Trophoblast cell (in vitro differentiated cells and primary cell): ENCODE results near the gene C1RL.

Experiments used
- DNase-seq, 2 donors: peaks; one replicate each; pipeline ENCODE4 v3.0.0-alpha.2; 2016
- H2AFZ ChIP-seq: 2 replicates; pipeline ENCODE4 v1.6.1; 2013; ENCODE audit warnings: low read length, moderate library complexity, mild to moderate bottlenecking; ENCODE audit not compliant: insufficient read depth, poor library complexity
- H2AK5ac ChIP-seq: 2 replicates; pipeline ENCODE4 v1.6.1; 2013; ENCODE audit warnings: mild to moderate bottlenecking, low read length
- H2BK120ac ChIP-seq: 2 replicates; pipeline ENCODE4 v1.6.1; 2013; ENCODE audit warnings: low read length, mild to moderate bottlenecking, moderate library complexity; ENCODE audit not compliant: insufficient read depth, poor library complexity
- H2BK12ac ChIP-seq: 2 replicates; pipeline ENCODE4 v1.6.1; 2013; ENCODE audit warnings: mild to moderate bottlenecking, low read length, moderate library complexity
- H2BK5ac ChIP-seq: 2 replicates; pipeline ENCODE4 v1.6.1; 2013; ENCODE audit warnings: low read length, low read depth, moderate library complexity, mild to moderate bottlenecking; ENCODE audit not compliant: poor library complexity
- H3K14ac ChIP-seq: 2 replicates; pipeline ENCODE4 v1.6.1; 2013; ENCODE audit warnings: mild to moderate bottlenecking, low read length
- H3K18ac ChIP-seq: 2 replicates; pipeline ENCODE4 v1.6.1; 2013; ENCODE audit warnings: mild to moderate bottlenecking, low read length
- H3K23ac ChIP-seq: 2 replicates; pipeline ENCODE4 v1.6.1; 2013; ENCODE audit warnings: low read length
- H3K27ac ChIP-seq: 2 replicates; pipeline ENCODE4 v1.5.1; 2013; ENCODE audit warnings: low read depth, mild to moderate bottlenecking, inconsistent platforms, low read length, moderate library complexity
- H3K27me3 ChIP-seq: 2 replicates; pipeline ENCODE4 v1.6.1; 2013; ENCODE audit warnings: inconsistent platforms, mild to moderate bottlenecking, low read length, moderate library complexity; ENCODE audit not compliant: insufficient read depth
- H3K36me3 ChIP-seq, 2 experiments: 1 replicate in 1 of 2; 2 replicates in 1 of 2; pipeline ENCODE4 v1.6.1; 2013; ENCODE audit warnings: low read length in 2 of 2, mild to moderate bottlenecking in 2 of 2, moderate library complexity in 1 of 2; ENCODE audit not compliant: insufficient read depth in 2 of 2, control insufficient read depth in 1 of 2
- H3K4ac ChIP-seq: 2 replicates; pipeline ENCODE4 v1.6.1; 2013; ENCODE audit warnings: low read depth, mild to moderate bottlenecking, low read length, moderate library complexity
- H3K4me1 ChIP-seq, 2 experiments: 1 replicate in 1 of 2; 2 replicates in 1 of 2; pipeline ENCODE4 v1.6.1; 2013; ENCODE audit warnings: low read length in 2 of 2, mild to moderate bottlenecking in 2 of 2, moderate library complexity in 1 of 2; ENCODE audit not compliant: insufficient read depth in 2 of 2, control insufficient read depth in 1 of 2
- H3K4me2 ChIP-seq: 2 replicates; pipeline ENCODE4 v1.6.1; 2013; ENCODE audit warnings: inconsistent platforms, mild to moderate bottlenecking, low read length, moderate library complexity
- H3K4me3 ChIP-seq: 2 replicates; pipeline ENCODE4 v1.5.1; 2013; ENCODE audit warnings: mild to moderate bottlenecking, low read depth, low read length, inconsistent platforms
- H3K79me1 ChIP-seq: one replicate; pipeline ENCODE4 v1.6.1; 2013; ENCODE audit warnings: low read length
- H3K79me2 ChIP-seq: 2 replicates; pipeline ENCODE4 v1.6.1; 2013; ENCODE audit warnings: low read length, mild to moderate bottlenecking; ENCODE audit not compliant: control insufficient read depth, insufficient read depth, poor library complexity
- H3K9ac ChIP-seq: 2 replicates; pipeline ENCODE4 v1.6.1; 2013; ENCODE audit warnings: mild to moderate bottlenecking, low read length
- H3K9me3 ChIP-seq: 2 replicates; pipeline ENCODE4 v1.6.1; 2013; ENCODE audit warnings: low read depth, mild to moderate bottlenecking, control low read depth, inconsistent platforms, low read length; ENCODE audit not compliant: insufficient read depth
- H4K12ac ChIP-seq: 2 replicates; pipeline ENCODE4 v1.6.1; 2013; ENCODE audit warnings: low read depth, mild to moderate bottlenecking, low read length, moderate library complexity
- H4K8ac ChIP-seq: 2 replicates; pipeline ENCODE4 v1.6.1; 2013; ENCODE audit warnings: low read depth, mild to moderate bottlenecking, low read length, moderate library complexity
- H4K91ac ChIP-seq: one replicate; pipeline ENCODE4 v1.6.1; 2013; ENCODE audit warnings: low read depth, mild to moderate bottlenecking, low read length, moderate library complexity
- WGBS: extraction: QIAGEN DNeasy Blood & Tissue Kit; methylation state at CpG from one replicate; pipeline ENCODE4 v1.1.7; 2013; ENCODE audit warnings: missing lambda C conversion rate; ENCODE audit not compliant: insufficient read length, insufficient coverage; ENCODE audit errors: extremely low coverage; 5-methylcytosine and 5-hydroxymethylcytosine counted together

The C1RL gene

DNA sequence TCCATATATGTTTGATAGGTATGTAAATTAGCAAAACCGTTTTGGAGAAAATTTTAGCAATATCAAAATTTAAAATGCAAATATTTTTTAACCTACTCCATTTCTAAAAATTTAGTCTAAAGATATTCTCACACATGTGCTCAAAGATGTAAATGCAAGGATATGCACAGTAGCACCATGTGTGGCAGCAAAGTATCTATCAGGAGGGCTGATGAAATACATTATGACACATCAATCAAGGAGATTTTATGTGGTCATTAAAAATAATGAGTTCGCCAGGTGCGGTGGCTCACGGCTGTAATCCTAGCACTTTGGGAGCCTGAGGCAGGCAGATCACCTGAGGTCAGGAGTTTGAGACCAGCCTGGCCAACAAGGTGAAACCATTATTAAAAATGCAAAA lies 8.8 kb downstream of the C1RL start:
- no peak overlapping the region for H3K4me3 ChIP-seq
- no peaks in the 10 kb centered on the region for H3K27me3 ChIP-seq
- H3K36me3 ChIP-seq = peaks cover 9 to 18% of the 10 kb centered on the region in 2 experiments
- no peak overlapping the region for H3K4ac ChIP-seq
- H3K23ac ChIP-seq = no peak overlapping the region
- WGBS = no CpG with 5 or more reads among the region's 4 CpGs
- H3K27ac ChIP-seq = no peak overlapping the region
- H3K14ac ChIP-seq = no peak overlapping the region
- H4K8ac ChIP-seq = no peak overlapping the region
- no peaks in the 10 kb centered on the region for H3K79me2 ChIP-seq
- H2AK5ac ChIP-seq = no peak overlapping the region
- no peak overlapping the region for H2BK5ac ChIP-seq
- no peak overlapping the region for H2BK120ac ChIP-seq
- no peak overlapping the region for H3K18ac ChIP-seq
- no peak overlapping the region for H4K12ac ChIP-seq
- H2BK12ac ChIP-seq = no peak overlapping the region
- no peaks in the 10 kb centered on the region for H3K79me1 ChIP-seq
- no peak for DNase-seq
- no peak overlapping the region for H2AFZ ChIP-seq
- no peak overlapping the region for H3K4me2 ChIP-seq
- no peaks in the 10 kb centered on the region for H3K9me3 ChIP-seq
- no peak overlapping the region for H4K91ac ChIP-seq
- no peak overlapping the region for H3K9ac ChIP-seq
- no peaks in the 10 kb centered on the region for H3K4me1 ChIP-seq

DNA sequence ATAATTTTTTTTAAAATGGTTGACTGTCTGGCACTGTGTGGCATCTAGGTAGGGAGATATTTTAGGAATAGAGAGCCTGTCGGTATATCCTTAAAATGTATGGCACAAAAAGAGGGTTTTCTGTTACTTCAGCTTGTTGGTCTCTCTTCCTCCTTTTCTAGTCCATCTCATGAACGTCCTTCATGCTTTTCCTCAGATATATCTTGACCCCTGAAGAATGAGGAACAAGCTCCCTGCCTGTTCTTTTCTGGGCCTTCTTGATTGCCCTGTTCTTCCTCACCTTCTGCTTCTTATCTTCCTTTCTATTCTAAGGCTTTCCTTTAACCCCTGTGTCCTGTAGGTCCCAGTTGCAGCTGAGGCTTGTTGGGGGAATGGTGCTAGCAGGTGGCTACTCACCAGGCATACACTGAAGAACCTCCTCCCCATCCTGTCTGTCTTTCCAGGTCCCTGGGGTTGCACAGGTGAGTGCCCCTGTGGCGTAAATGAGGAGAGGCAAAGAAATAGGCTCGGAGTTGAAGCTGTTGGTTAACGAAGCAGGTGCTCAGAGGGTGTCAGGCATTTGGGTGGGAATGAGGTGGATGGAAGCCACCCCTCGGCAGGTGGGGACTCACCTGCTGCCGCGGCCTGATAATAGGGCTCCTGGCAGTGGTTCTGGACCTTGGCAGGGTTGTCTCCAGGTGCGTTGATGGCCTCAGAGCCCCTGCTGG lies 9.6 kb downstream of the C1RL start:
- H2BK12ac ChIP-seq = no peak overlapping the region
- no peak overlapping the region for H3K27ac ChIP-seq
- H2BK5ac ChIP-seq = no peak overlapping the region
- no peak overlapping the region for H3K23ac ChIP-seq
- no peak overlapping the region for H4K91ac ChIP-seq
- no CpG with 5 or more reads among the region's 9 CpGs for WGBS
- H3K9ac ChIP-seq = no peak overlapping the region
- H3K4me2 ChIP-seq = no peak overlapping the region
- DNase-seq = no peak
- H3K4me3 ChIP-seq = no peak overlapping the region
- H2BK120ac ChIP-seq = no peak overlapping the region
- no peak overlapping the region for H3K4ac ChIP-seq
- H3K18ac ChIP-seq = no peak overlapping the region
- H3K36me3 ChIP-seq = peaks cover 9 to 16% of the 10 kb centered on the region in 2 experiments
- H4K12ac ChIP-seq = no peak overlapping the region
- no peak overlapping the region for H2AFZ ChIP-seq
- H3K79me1 ChIP-seq = no peaks in the 10 kb centered on the region
- no peaks in the 10 kb centered on the region for H3K27me3 ChIP-seq
- no peak overlapping the region for H2AK5ac ChIP-seq
- H3K79me2 ChIP-seq = no peaks in the 10 kb centered on the region
- H3K14ac ChIP-seq = no peak overlapping the region
- H3K4me1 ChIP-seq = no peaks in the 10 kb centered on the region
- no peaks in the 10 kb centered on the region for H3K9me3 ChIP-seq
- H4K8ac ChIP-seq = no peak overlapping the region

DNA sequence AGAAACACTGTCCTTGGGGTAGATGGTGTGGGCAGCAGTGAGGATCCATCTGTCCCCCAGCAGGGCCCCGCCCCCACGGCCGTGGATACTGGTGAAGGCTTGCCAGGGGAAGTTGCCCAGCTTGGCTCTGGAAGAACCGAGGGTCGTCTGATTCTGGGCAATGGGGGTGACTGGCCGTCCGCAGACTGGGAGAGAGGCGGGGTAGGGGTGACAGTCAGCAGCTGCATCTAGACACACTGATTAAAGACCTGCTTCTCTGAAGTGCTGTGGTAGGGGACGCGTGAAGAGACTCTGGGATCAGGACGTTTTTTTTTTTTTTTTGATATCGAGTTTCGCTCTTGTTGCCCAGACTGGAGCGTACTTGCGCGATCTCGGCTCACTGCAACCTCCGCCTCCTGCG lies 12.0 kb downstream of the C1RL start:
- no peak overlapping the region for H3K9ac ChIP-seq
- no peaks in the 10 kb centered on the region for H3K79me2 ChIP-seq
- H4K8ac ChIP-seq = no peak overlapping the region
- no peak overlapping the region for H3K4me2 ChIP-seq
- H3K4ac ChIP-seq = no peak overlapping the region
- H3K4me3 ChIP-seq = no peak overlapping the region
- no peak overlapping the region for H2AFZ ChIP-seq
- no peak for DNase-seq
- H3K4me1 ChIP-seq = no peaks in the 10 kb centered on the region
- no peaks in the 10 kb centered on the region for H3K27me3 ChIP-seq
- H4K12ac ChIP-seq = no peak overlapping the region
- no peak overlapping the region for H2AK5ac ChIP-seq
- no peaks in the 10 kb centered on the region for H3K9me3 ChIP-seq
- H2BK12ac ChIP-seq = no peak overlapping the region
- no CpG with 5 or more reads among the region's 19 CpGs for WGBS
- no peak overlapping the region for H2BK120ac ChIP-seq
- H3K27ac ChIP-seq = no peak overlapping the region
- no peaks in the 10 kb centered on the region for H3K79me1 ChIP-seq
- H3K14ac ChIP-seq = no peak overlapping the region
- H4K91ac ChIP-seq = no peak overlapping the region
- no peak overlapping the region for H3K23ac ChIP-seq
- peaks cover 9 to 12% of the 10 kb centered on the region in 2 experiments for H3K36me3 ChIP-seq
- no peak overlapping the region for H3K18ac ChIP-seq
- no peak overlapping the region for H2BK5ac ChIP-seq

DNA sequence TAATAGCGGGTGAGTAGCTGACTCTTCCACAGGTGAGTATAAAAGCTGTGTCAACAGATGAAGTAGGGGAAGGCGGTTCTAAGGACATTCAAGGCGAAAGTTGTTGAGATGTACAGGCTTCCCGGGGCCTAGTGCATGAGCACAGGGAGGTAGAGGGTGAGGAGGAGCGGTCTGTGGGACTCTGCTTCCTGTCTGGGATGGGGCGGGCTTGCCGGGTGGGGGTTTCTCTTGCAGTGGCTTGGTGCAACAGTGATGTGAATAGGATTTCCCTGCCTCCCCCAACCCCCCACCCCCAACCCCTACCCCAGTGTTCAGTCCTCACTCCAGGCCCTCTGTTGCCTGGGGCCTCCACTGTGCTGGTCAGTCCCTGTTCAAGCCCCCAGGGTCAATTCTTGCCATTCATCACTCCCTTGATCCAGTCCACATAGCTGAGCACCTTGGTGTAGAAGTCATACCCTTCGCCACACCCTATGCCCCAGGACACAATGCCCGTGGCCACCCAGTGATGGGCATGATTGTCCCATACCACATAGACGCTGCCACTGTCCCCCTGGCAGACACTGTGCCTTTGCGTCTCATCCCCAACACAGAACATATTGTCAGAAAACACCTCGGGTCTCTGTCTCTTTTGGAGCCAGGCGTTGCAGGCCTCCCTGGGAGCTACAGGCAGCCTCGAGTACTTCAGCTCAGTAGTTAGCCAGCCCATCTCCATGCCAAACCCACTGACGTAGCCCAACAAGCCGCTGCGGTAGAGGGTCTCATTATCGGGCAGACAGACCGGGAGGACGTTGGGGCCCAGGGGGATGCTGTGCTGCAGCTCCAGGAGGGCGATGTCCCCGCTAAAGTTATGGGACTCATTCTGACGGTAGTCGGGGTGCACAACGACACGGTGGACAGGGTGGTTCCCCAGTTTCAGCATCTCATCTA lies 12.7 kb downstream of the C1RL start:
- Histone ChIP-seq H3K18ac (no peak overlapping the region), H4K12ac (no peak overlapping the region), H3K23ac (no peak overlapping the region), H2AFZ (no peak overlapping the region), H3K27ac (no peak overlapping the region), H3K4me3 (no peak overlapping the region), H3K9ac (peak overlapping the region; percentile 31), H4K8ac (no peak overlapping the region), H2AK5ac (no peak overlapping the region), H3K9me3 (no peaks in the 10 kb centered on the region), H3K79me1 (no peaks in the 10 kb centered on the region), H2BK5ac (no peak overlapping the region), H3K79me2 (no peaks in the 10 kb centered on the region), H3K27me3 (no peaks in the 10 kb centered on the region), H3K4ac (no peak overlapping the region), H2BK120ac (no peak overlapping the region), H3K14ac (no peak overlapping the region), H3K4me1 (no peaks in the 10 kb centered on the region), H3K4me2 (no peak overlapping the region), H3K36me3 (peaks cover 7 to 9% of the 10 kb centered on the region in 2 experiments), H2BK12ac (no peak overlapping the region), H4K91ac (no peak overlapping the region)
- DNase-seq = peak; percentile 33 to 66
- WGBS = no CpG with 5 or more reads among the region's 26 CpGs
